Nephron (organoid): ENCODE data around the gene TMEM235.
A peak's percentile ranks its signal among the peaks of the same experiment; 100 is the strongest.

ENCODE experiments used
- H3K27ac Mint-ChIP-seq, 3 experiments: 2 replicates each; pipeline ENCODE4 v1.8.0; 2020; ENCODE audit warnings: mixed read lengths in 3 of 3, mild to moderate bottlenecking in 2 of 3, moderate library complexity in 1 of 3
- H3K27me3 Mint-ChIP-seq: 2 replicates; pipeline ENCODE4 v1.8.0; 2021; ENCODE audit warnings: low read depth, mild to moderate bottlenecking, moderate library complexity, mixed read lengths
- H3K36me3 Mint-ChIP-seq: 2 replicates; pipeline ENCODE4 v1.8.0; 2020; ENCODE audit warnings: low read depth, mixed read lengths
- H3K4me1 Mint-ChIP-seq: 2 replicates; pipeline ENCODE4 v1.8.0; 2020; ENCODE audit warnings: mixed read lengths
- H3K4me3 Mint-ChIP-seq, 3 experiments: 2 replicates each; pipeline ENCODE4 v1.8.0; 2020; ENCODE audit warnings: mild to moderate bottlenecking in 3 of 3, mixed read lengths in 3 of 3, moderate library complexity in 2 of 3
- H3K9me3 Mint-ChIP-seq: 2 replicates; pipeline ENCODE4 v1.8.0; 2020; ENCODE audit warnings: mixed read lengths
- TF ChIP-seq, protein P1 (sequence below), 3 experiments: fragments of 200-600 bp; sonication (generic); IDR thresholded peaks; one replicate each; pipeline ENCODE4 v1.5.0; 2021; ENCODE audit warnings: antibody characterized with exemption in 3 of 3; ENCODE audit not compliant: unreplicated experiment in 3 of 3

TMEM235 gene

GRCh38 chr17:78268951-78269905 is 37.8 kb downstream of the TMEM235 start:
- TF ChIP-seq, protein P1, sequence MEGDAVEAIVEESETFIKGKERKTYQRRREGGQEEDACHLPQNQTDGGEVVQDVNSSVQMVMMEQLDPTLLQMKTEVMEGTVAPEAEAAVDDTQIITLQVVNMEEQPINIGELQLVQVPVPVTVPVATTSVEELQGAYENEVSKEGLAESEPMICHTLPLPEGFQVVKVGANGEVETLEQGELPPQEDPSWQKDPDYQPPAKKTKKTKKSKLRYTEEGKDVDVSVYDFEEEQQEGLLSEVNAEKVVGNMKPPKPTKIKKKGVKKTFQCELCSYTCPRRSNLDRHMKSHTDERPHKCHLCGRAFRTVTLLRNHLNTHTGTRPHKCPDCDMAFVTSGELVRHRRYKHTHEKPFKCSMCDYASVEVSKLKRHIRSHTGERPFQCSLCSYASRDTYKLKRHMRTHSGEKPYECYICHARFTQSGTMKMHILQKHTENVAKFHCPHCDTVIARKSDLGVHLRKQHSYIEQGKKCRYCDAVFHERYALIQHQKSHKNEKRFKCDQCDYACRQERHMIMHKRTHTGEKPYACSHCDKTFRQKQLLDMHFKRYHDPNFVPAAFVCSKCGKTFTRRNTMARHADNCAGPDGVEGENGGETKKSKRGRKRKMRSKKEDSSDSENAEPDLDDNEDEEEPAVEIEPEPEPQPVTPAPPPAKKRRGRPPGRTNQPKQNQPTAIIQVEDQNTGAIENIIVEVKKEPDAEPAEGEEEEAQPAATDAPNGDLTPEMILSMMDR (IDR thresholded peaks at IDR 0.05; ENCODE audit: unreplicated experiment in 3 of 3): no peak
- Mint-ChIP-seq H3K4me3 (peak overlapping the region; percentile 70 to 81 (median 80)), H3K27ac (peak overlapping the region; percentile 93 to 97 (median 94)), H3K36me3 (no peaks in the 10 kb centered on the region), H3K4me1 (peaks cover 63% of the 10 kb centered on the region), H3K27me3 (peaks cover 7% of the 10 kb centered on the region), H3K9me3 (no peaks in the 10 kb centered on the region)

- Mint-ChIP-seq H3K36me3 (no peaks in the 10 kb centered on the region), H3K4me1 (peaks cover 55% of the 10 kb centered on the region), H3K9me3 (no peaks in the 10 kb centered on the region), H3K27me3 (peaks cover 7% of the 10 kb centered on the region), H3K4me3 (peak overlapping the region; percentile 65 to 80 (median 66)), H3K27ac (peak overlapping the region; percentile 93 to 97 (median 94))
- TF ChIP-seq, protein P1 (IDR thresholded peaks at IDR 0.05; ENCODE audit: unreplicated experiment in 3 of 3): no peak
These were observed 38.5 kb downstream of the TMEM235 start for GRCh38 chr17:78269955-78270381.

GRCh38 chr17:78271419-78272170 is 40.2 kb downstream of the TMEM235 start:
- H3K36me3 Mint-ChIP-seq: no peaks in the 10 kb centered on the region
- peak overlapping the region; percentile 73 to 79 (median 77) for H3K27ac Mint-ChIP-seq
- no peak overlapping the region for H3K4me3 Mint-ChIP-seq
- peaks cover 7% of the 10 kb centered on the region for H3K27me3 Mint-ChIP-seq
- no peaks in the 10 kb centered on the region for H3K9me3 Mint-ChIP-seq
- TF ChIP-seq, protein P1 (IDR thresholded peaks at IDR 0.05; ENCODE audit: unreplicated experiment in 3 of 3): no peak
- H3K4me1 Mint-ChIP-seq: peaks cover 51% of the 10 kb centered on the region

DNA sequence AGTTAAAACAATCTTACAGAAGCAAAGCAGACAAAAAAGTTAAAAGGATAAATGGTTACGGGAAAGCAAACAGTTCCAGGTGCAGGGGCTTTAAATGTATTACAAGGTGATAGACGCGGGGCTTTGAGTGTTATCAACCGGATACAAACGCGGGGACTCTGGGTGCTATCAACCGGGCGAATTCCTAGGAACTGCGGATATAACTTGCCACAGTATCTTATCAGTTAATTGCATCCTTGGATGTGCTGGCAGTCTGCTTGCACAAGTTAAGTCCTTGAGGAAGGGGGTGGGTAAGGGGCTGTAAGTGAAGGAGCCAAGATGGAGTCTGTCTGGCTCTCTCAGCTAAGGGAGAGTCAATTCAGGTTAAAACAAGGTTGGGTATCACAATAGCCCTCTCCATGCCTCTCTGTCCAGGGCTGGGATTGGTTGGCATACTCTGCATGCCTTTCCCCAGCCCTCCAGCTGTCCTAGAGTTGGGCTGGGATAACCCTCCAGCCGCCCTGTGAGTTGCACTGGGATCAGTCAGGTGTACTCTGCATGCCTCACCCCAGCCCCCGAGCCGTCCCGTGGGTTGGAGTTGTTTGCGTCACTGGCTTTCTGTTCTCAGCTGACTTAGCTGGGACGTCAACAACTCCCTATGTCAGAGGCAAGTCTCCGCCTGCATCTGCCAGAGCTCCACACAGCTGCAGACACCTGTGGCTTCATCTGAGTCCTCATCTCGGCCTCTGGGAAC is 40.9 kb downstream of the TMEM235 start:
- Mint-ChIP-seq H3K4me3 (peak overlapping the region in 2 of 3 experiments; percentile 15 to 30), H3K4me1 (peaks cover 44% of the 10 kb centered on the region), H3K9me3 (no peaks in the 10 kb centered on the region), H3K36me3 (no peaks in the 10 kb centered on the region), H3K27me3 (peaks cover 7% of the 10 kb centered on the region), H3K27ac (peak overlapping the region; percentile 73 to 79 (median 77))
- TF ChIP-seq, protein P1 (IDR thresholded peaks at IDR 0.05; ENCODE audit: unreplicated experiment in 3 of 3): no peak

DNA sequence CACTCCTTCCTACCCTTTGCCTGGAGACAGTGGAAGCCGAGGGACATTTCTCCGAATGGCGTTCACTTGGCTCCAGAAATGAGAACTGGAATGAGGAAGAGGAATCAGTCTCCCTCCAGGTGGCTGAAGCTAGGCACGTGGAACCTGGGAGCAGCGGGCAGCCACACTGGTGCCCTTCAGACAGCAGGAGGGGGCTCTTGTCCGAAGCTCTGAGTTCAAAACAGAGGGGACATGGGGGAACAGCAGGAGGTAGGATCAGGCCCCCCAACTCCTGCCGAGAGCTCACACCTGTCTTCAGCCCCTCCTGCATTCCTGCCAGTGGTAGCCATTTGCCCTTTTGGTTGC is 41.5 kb downstream of the TMEM235 start:
- H3K4me1 Mint-ChIP-seq: peaks cover 38% of the 10 kb centered on the region
- TF ChIP-seq, protein P1 (IDR thresholded peaks at IDR 0.05; ENCODE audit: unreplicated experiment in 3 of 3): no peak
- H3K36me3 Mint-ChIP-seq: no peaks in the 10 kb centered on the region
- H3K4me3 Mint-ChIP-seq: peak overlapping the region in 2 of 3 experiments; percentile 15 to 30
- H3K27me3 Mint-ChIP-seq: peaks cover 7% of the 10 kb centered on the region
- H3K27ac Mint-ChIP-seq: peak overlapping the region; percentile 73 to 79 (median 77)
- H3K9me3 Mint-ChIP-seq: no peaks in the 10 kb centered on the region
